Aorta (tissue), 5 donors: Measurements from ENCODE around the gene SPTBN4. TPM values are rescaled to one million over a fixed set of nuclear protein-coding genes. Genes with fewer than 3 reads are reported as not detected.

ENCODE experiments used
- ATAC-seq: fragments of 200-7000 bp; cut with Tn5 transposase; one replicate; pipeline ENCODE4 v1.9.1; 2022; ENCODE audit warnings: moderate library complexity; ENCODE audit not compliant: low FRiP score
- DNase-seq, 2 donors: peaks; one replicate each; pipeline ENCODE4 v3.0.0-alpha.2; 2020
- H3K27ac ChIP-seq, 2 donors: one replicate each; pipeline ENCODE4 v1.5.1; 2013; ENCODE audit warnings: low read length in 2 of 2, mild to moderate bottlenecking in 2 of 2, moderate library complexity in 2 of 2, control low read depth in 1 of 2, inconsistent platforms in 1 of 2, low read depth in 1 of 2
- H3K27me3 ChIP-seq, 2 donors: one replicate each; pipeline ENCODE4 v1.6.1; 2013; ENCODE audit warnings: control low read depth in 1 of 2, low read length in 1 of 2, mild to moderate bottlenecking in 1 of 2, moderate library complexity in 1 of 2; ENCODE audit not compliant: insufficient read depth in 2 of 2, control insufficient read depth in 1 of 2
- H3K36me3 ChIP-seq, 2 donors: one replicate each; pipeline ENCODE4 v1.6.1; 2013; ENCODE audit warnings: control low read depth in 1 of 2, low read length in 1 of 2, mild to moderate bottlenecking in 1 of 2; ENCODE audit not compliant: insufficient read depth in 2 of 2, control insufficient read depth in 1 of 2
- H3K4me1 ChIP-seq, 2 donors: one replicate each; pipeline ENCODE4 v1.6.1; 2013; ENCODE audit warnings: low read length in 2 of 2, control low read depth in 1 of 2, mild to moderate bottlenecking in 1 of 2, moderate library complexity in 1 of 2; ENCODE audit not compliant: insufficient read depth in 2 of 2, control insufficient read depth in 1 of 2
- H3K4me3 ChIP-seq, 2 donors: one replicate each; pipeline ENCODE4 v1.5.1; 2013; ENCODE audit warnings: low read length in 2 of 2, control low read depth in 1 of 2, mild to moderate bottlenecking in 1 of 2
- H3K9me3 ChIP-seq: one replicate; pipeline ENCODE4 v1.6.1; 2013; ENCODE audit warnings: mild to moderate bottlenecking, low read length; ENCODE audit not compliant: control insufficient read depth
- WGBS, 2 donors: extraction: QIAGEN DNeasy Blood & Tissue Kit; methylation state at CpG; one replicate each; pipeline ENCODE4 v1.1.7; 2013; 5-methylcytosine and 5-hydroxymethylcytosine counted together
- intact Hi-C, 2 donors: fragments of 100-400 bp; cut with DNase I; formaldehyde crosslinking; loops; one replicate each; pipeline versions ENCODE4 v1.14.2 to v1.15.0; 2022
- polyA plus RNA-seq, 2 donors: library from polyadenylated mRNA; stranded (reverse); fragments of 200-250 nt; gene quantifications; one replicate each; pipeline ENCODE4 v1.2.3, GENCODE V29; 2013
- total RNA-seq, 2 donors: library from RNA; stranded (reverse); fragmentation: NEBNext Ultra II Directional; extraction: Animal tissue kit (Norgen Biotek cat#: 25700); gene quantifications; one replicate each; pipeline ENCODE4 v1.2.1, GENCODE V29; 2021
- donor health status: healthy with polysubstance abuse.
- donor health status: Bipolar disorder and iron deficiency.
- donor health status: DM: no; HTN: no; CAD: no.
- donor health status: DM: no; HTN: no; CAD: no.
- donor health status: DM: yes; HTN: yes; CAD: no.

SPTBN4 gene
- total and polyA plus RNA-seq, 4 donors, result 0.25 to 4.1 (median 2.5) TPM

DNA sequence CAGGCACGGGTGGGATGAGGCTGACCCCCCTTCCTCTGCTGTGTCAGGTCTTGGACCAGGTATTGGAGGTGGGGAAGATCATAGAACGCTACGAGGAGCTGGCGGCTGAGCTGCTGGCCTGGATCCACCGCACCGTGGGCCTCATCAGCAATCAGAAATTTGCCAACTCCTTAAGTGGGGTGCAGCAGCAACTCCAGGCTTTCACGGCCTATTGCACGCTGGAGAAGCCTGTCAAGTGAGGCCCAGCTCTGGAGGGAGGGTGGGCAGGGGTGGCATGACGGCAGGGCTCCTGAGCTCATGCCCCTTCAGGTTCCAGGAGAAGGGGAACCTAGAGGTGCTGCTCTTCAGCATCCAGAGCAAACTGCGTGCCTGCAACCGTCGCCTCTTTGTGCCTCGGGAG is 35.3 kb downstream of the SPTBN4 start:
- Histone ChIP-seq H3K36me3 (no peaks in the 10 kb centered on the region), H3K4me1 (no peaks in the 10 kb centered on the region), H3K4me3 (no peak overlapping the region), H3K27me3 (no peaks in the 10 kb centered on the region), H3K27ac (no peak overlapping the region), H3K9me3 (no peaks in the 10 kb centered on the region)
- no peak for DNase-seq
- intact Hi-C loops, result no loop called here
- WGBS, 2 donors, result 87 to 91% methylated on average over 13 of the region's 13 CpGs
- ATAC-seq, result no peak

- no peak for ATAC-seq
- no peaks in the 10 kb centered on the region for H3K9me3 ChIP-seq
- intact Hi-C loops, result no loop called here
- WGBS, 2 donors, result 87% methylated on average over 6 of the region's 6 CpGs
- H3K27me3 ChIP-seq, result no peaks in the 10 kb centered on the region
- no peaks in the 10 kb centered on the region for H3K36me3 ChIP-seq
- no peak overlapping the region for H3K4me3 ChIP-seq
- H3K27ac ChIP-seq, result no peak overlapping the region
- DNase-seq, result no peak
- H3K4me1 ChIP-seq, result no peaks in the 10 kb centered on the region
Observed at GRCh38 chr19:40502647-40503319, 36.0 kb downstream of the SPTBN4 start.

- ATAC-seq, result no peak
- 68 to 82% methylated on average over 1 of the region's 1 CpG for WGBS, 2 donors
- Histone ChIP-seq H3K27me3 (no peaks in the 10 kb centered on the region), H3K9me3 (no peaks in the 10 kb centered on the region), H3K36me3 (no peaks in the 10 kb centered on the region), H3K4me1 (no peaks in the 10 kb centered on the region), H3K27ac (no peak overlapping the region), H3K4me3 (no peak overlapping the region)
- intact Hi-C loops, result no loop called here
- DNase-seq, result no peak
Observed at GRCh38 chr19:40503320-40503695, 36.5 kb downstream of the SPTBN4 start.

GRCh38 chr19:40506099-40506498 is 39.3 kb downstream of the SPTBN4 start:
- Histone ChIP-seq H3K27ac (no peak overlapping the region), H3K4me1 (no peaks in the 10 kb centered on the region), H3K4me3 (no peak overlapping the region), H3K27me3 (no peaks in the 10 kb centered on the region), H3K36me3 (no peaks in the 10 kb centered on the region), H3K9me3 (no peaks in the 10 kb centered on the region)
- DNase-seq (no peak), ATAC-seq (no peak)
- 83% methylated on average over 9 of the region's 9 CpGs for WGBS, 2 donors
- intact Hi-C loops, result no loop called here

- ATAC-seq (no peak), DNase-seq (no peak)
- intact Hi-C loops, result no loop called here
- Histone ChIP-seq H3K36me3 (no peaks in the 10 kb centered on the region), H3K9me3 (no peaks in the 10 kb centered on the region), H3K4me1 (no peaks in the 10 kb centered on the region), H3K27me3 (no peaks in the 10 kb centered on the region), H3K27ac (no peak overlapping the region), H3K4me3 (no peak overlapping the region)
- 69 to 82% methylated on average over 2 of the region's 2 CpGs for WGBS, 2 donors
Observed at GRCh38 chr19:40507892-40508291, 41.1 kb downstream of the SPTBN4 start.

DNA sequence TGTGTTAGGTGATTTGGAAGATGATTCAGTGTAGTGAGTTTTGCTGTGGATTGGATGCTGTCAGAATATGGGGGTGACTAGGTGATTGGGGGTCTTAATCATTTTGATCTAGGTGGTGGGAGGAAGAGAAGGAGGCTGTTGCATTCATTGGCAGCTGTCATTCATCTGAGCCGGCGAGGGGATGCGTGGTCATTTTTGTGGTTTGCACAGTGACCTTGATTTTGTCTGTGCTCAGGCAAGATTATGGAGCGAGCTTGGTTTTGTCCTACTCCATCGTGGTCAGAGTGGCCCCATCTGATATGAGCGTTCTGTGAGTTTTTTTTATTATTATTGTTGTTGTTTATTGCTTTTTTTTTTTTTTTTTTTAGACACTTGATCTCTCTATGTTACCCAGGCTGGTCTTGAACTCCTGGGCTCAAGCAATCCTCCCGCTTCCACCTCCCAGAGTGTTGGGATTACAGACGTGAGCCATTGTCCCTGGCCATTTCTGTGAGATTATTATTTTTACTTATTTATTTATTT is 42.0 kb downstream of the SPTBN4 start:
- intact Hi-C loops, result no loop called here
- no peaks in the 10 kb centered on the region for H3K4me1 ChIP-seq
- H3K4me3 ChIP-seq, result no peak overlapping the region
- H3K9me3 ChIP-seq, result no peaks in the 10 kb centered on the region
- no peaks in the 10 kb centered on the region for H3K36me3 ChIP-seq
- no peak for ATAC-seq
- H3K27me3 ChIP-seq, result no peaks in the 10 kb centered on the region
- 91 to 95% methylated on average over 8 of the region's 8 CpGs for WGBS, 2 donors
- no peak overlapping the region for H3K27ac ChIP-seq
- no peak for DNase-seq

GRCh38 chr19:40510526-40511115 is 43.8 kb downstream of the SPTBN4 start:
- intact Hi-C loops, result no loop called here
- no peaks in the 10 kb centered on the region for H3K36me3 ChIP-seq
- DNase-seq, result no peak
- 87% methylated on average over 7 of the region's 7 CpGs for WGBS, 2 donors
- H3K27me3 ChIP-seq, result no peaks in the 10 kb centered on the region
- no peak for ATAC-seq
- no peak overlapping the region for H3K4me3 ChIP-seq
- no peaks in the 10 kb centered on the region for H3K4me1 ChIP-seq
- no peak overlapping the region for H3K27ac ChIP-seq
- H3K9me3 ChIP-seq, result no peaks in the 10 kb centered on the region

GRCh38 chr19:40511487-40511886 is 44.7 kb downstream of the SPTBN4 start:
- DNase-seq, result no peak

GRCh38 chr19:40512110-40512472 is 45.3 kb downstream of the SPTBN4 start:
- Histone ChIP-seq H3K27ac (no peak overlapping the region), H3K36me3 (no peaks in the 10 kb centered on the region), H3K9me3 (no peaks in the 10 kb centered on the region), H3K4me1 (no peaks in the 10 kb centered on the region), H3K27me3 (no peaks in the 10 kb centered on the region), H3K4me3 (no peak overlapping the region)
- DNase-seq, result no peak
- intact Hi-C loops, result no loop called here
- WGBS, 2 donors, result 17 to 21% methylated on average over 1 of the region's 1 CpG
- no peak for ATAC-seq

More at GRCh38 chr19:40511487-40511886, 44.7 kb downstream of the SPTBN4 start:
- H3K27me3 ChIP-seq, result no peaks in the 10 kb centered on the region
- no peaks in the 10 kb centered on the region for H3K9me3 ChIP-seq
- 85 to 91% methylated on average over 6 of the region's 6 CpGs for WGBS, 2 donors
- no peaks in the 10 kb centered on the region for H3K4me1 ChIP-seq
- H3K36me3 ChIP-seq, result no peaks in the 10 kb centered on the region
- no peak for ATAC-seq
- no peak overlapping the region for H3K27ac ChIP-seq
- intact Hi-C loops, result no loop called here
- no peak overlapping the region for H3K4me3 ChIP-seq
